K562 (cell line): ENCODE data around the gene SP4. TPM values are rescaled to one million over a fixed set of nuclear protein-coding genes. Genes with fewer than 3 reads are reported as not detected.
A peak's percentile ranks its signal among the peaks of the same experiment; 100 is the strongest.

ENCODE experiments used
- CTCF ChIP-seq, 3 experiments: IDR thresholded peaks in 2 of 3; conservative IDR thresholded peaks in 1 of 3; 2 replicates each; pipeline ENCODE4 v1.5.1; 2011 to 2012; ENCODE audit warnings: low read length in 3 of 3, mild to moderate bottlenecking in 3 of 3, control low read depth in 2 of 3, improper control_type of control experiment in 1 of 3, inconsistent platforms in 1 of 3, low read depth in 1 of 3, mixed read lengths in 1 of 3, moderate library complexity in 1 of 3; ENCODE audit not compliant: insufficient read depth in 2 of 3
- DACH1 ChIP-seq: fragments of 450-650 bp; IDR thresholded peaks from 2 replicates; pipeline ENCODE4 v1.6.1; 2018; ENCODE audit not compliant: partially characterized antibody
- E2F1 ChIP-seq: sonication (generic); formaldehyde crosslinking; IDR thresholded peaks from 2 replicates; pipeline ENCODE4 v1.8.1; 2023; ENCODE audit warnings: mild to moderate bottlenecking, missing genetic modification reagents, moderate library complexity
- E2F8 ChIP-seq: fragments of 450-650 bp; IDR thresholded peaks from 2 replicates; pipeline ENCODE4 v1.7.1; 2018; ENCODE audit warnings: mild to moderate bottlenecking, low read depth; ENCODE audit not compliant: partially characterized antibody
- HDAC3 ChIP-seq: fragments of 450-650 bp; IDR thresholded peaks from 2 replicates; pipeline ENCODE4 v1.6.1; 2018; ENCODE audit warnings: borderline replicate concordance, mild to moderate bottlenecking, moderate library complexity; ENCODE audit not compliant: partially characterized antibody
- HDAC8 ChIP-seq: fragments of 450-650 bp; IDR thresholded peaks from 2 replicates; pipeline ENCODE4 v1.6.1; 2016; ENCODE audit warnings: mild to moderate bottlenecking, missing genetic modification characterization, moderate library complexity, missing compliant biosample characterization
- HMGN3 ChIP-seq: IDR thresholded peaks from 2 replicates; pipeline ENCODE4 v1.6.1; 2011; ENCODE audit warnings: borderline replicate concordance, low read depth, mild to moderate bottlenecking, mixed read lengths, low read length; ENCODE audit not compliant: insufficient read length; ENCODE audit errors: extremely low read depth
- NCOR1 ChIP-seq: fragments of 450-650 bp; IDR thresholded peaks from 2 replicates; pipeline ENCODE4 v1.6.1; 2016; ENCODE audit warnings: mild to moderate bottlenecking, moderate library complexity
- NUFIP1 ChIP-seq: fragments of 450-650 bp; IDR thresholded peaks from 2 replicates; pipeline ENCODE4 v1.6.1; 2018; ENCODE audit not compliant: partially characterized antibody
- PHF20 ChIP-seq: fragments of 450-650 bp; IDR thresholded peaks from 2 replicates; pipeline ENCODE4 v1.6.1; 2018; ENCODE audit not compliant: partially characterized antibody
- PHTF2 ChIP-seq: fragments of 250-450 bp; sonication (Bioruptor Pico); IDR thresholded peaks from 2 replicates; pipeline ENCODE4 v1.5.0; 2021; ENCODE audit warnings: mild to moderate bottlenecking
- POLR2AphosphoS2 ChIP-seq: IDR thresholded peaks from 2 replicates; pipeline ENCODE4 v1.6.1; 2012; ENCODE audit warnings: low read length, improper control_type of control experiment
- RAD21 ChIP-seq, 2 experiments: fragments of 250-450 bp in 1 of 2; fragments of 450-650 bp in 1 of 2; sonication (Bioruptor Pico) in 1 of 2; formaldehyde crosslinking in 1 of 2; IDR thresholded peaks in 1 of 2; conservative IDR thresholded peaks in 1 of 2; 2 replicates each; pipeline versions ENCODE4 v1.4.0 to v1.8.0; 2020 to 2022; ENCODE audit warnings: mild to moderate bottlenecking in 2 of 2, moderate library complexity in 1 of 2
- RB1 ChIP-seq: fragments of 450-650 bp; IDR thresholded peaks from 2 replicates; pipeline ENCODE4 v1.6.1; 2017; ENCODE audit warnings: low read depth, mild to moderate bottlenecking
- RBM25 ChIP-seq: fragments of 200-400 bp; formaldehyde crosslinking; IDR thresholded peaks from 2 replicates; pipeline ENCODE4 v1.6.1; 2018; ENCODE audit warnings: low read length, low read depth, moderate library complexity; ENCODE audit not compliant: severe bottlenecking
- RNF2 ChIP-seq: sonication (generic); IDR thresholded peaks from 2 replicates; pipeline ENCODE4 v1.6.1; 2016
- SMAD4 ChIP-seq: fragments of 250-450 bp; sonication (Bioruptor Pico); conservative IDR thresholded peaks from 2 replicates; pipeline ENCODE4 v1.8.0; 2021; ENCODE audit warnings: inconsistent platforms, mild to moderate bottlenecking, moderate library complexity
- ZFPM2 ChIP-seq: fragments of 250-450 bp; sonication (Bioruptor Pico); IDR thresholded peaks from 2 replicates; pipeline ENCODE4 v1.5.1; 2022; ENCODE audit warnings: mild to moderate bottlenecking
- ZNF444 ChIP-seq: fragments of 250-450 bp; sonication (Bioruptor Pico); IDR thresholded peaks from 2 replicates; pipeline ENCODE4 v1.4.0; 2020; ENCODE audit warnings: mild to moderate bottlenecking, moderate library complexity
- polyA plus RNA-seq, 8 experiments: library from polyadenylated mRNA; depleted of rRNA in 4 of 8; stranded (reverse) in 5 of 8; unstranded in 3 of 8; fragments of >200 nt; fragmentation: Nextera tagmentation in 2 of 8; fragmentation: Illumina TruSeq in 1 of 8; extraction: Ambion mirVana in 2 of 8; extraction: Trizol in 1 of 8; gene quantifications; 2 replicates each; pipeline versions ENCODE4 v1.2.1 to v1.2.3, GENCODE V29; 2011 to 2014; ENCODE audit warnings: inconsistent platforms in 1 of 8, missing spikeins in 1 of 8
- total RNA-seq, 7 experiments: library from RNA; depleted of rRNA in 6 of 7; stranded (reverse); fragments of >200 nt in 6 of 7; fragmentation: Illumina TruSeq in 2 of 7; extraction: Trizol in 2 of 7; gene quantifications; 2 replicates each; pipeline versions ENCODE4 v1.2.1 to v1.2.3, GENCODE V29; 2011 to 2021; ENCODE audit warnings: low replicate concordance in 1 of 7

Gene SP4
- total and polyA plus RNA-seq, 9 of the 15 experiments (the other 6 are each of a cell fraction or from before 2014, with no cell fraction given): 2.4 to 9.4 (median 4.5) TPM

- no peak for TF ChIP-seq RBM25
- no peak for TF ChIP-seq NUFIP1
- TF ChIP-seq ZFPM2 (CRISPR knock-in tag): no peak
- no peak for TF ChIP-seq CTCF (IDR thresholded peaks at IDR 0.05 in 2 of 3, conservative IDR thresholded peaks at IDR 0.05 in 1 of 3; ENCODE audit: insufficient read depth in 2 of 3, low read depth in 1 of 3, low read length in 3 of 3)
- no peak for TF ChIP-seq PHF20
- TF ChIP-seq NCOR1: no peak
- no peak for TF ChIP-seq E2F8
- TF ChIP-seq POLR2AphosphoS2: no peak
- TF ChIP-seq HMGN3: no peak
- 0 out of 2 replicates have a peak, but pooled peaks have one; percentile 37 for TF ChIP-seq RNF2
- no peak for TF ChIP-seq HDAC3
- no peak for TF ChIP-seq DACH1
- no peak for TF ChIP-seq ZNF444 (CRISPR knock-in tag)
- TF ChIP-seq RB1: no peak
- no peak for TF ChIP-seq PHTF2
- no peak for TF ChIP-seq E2F1 (CRISPR knock-in tag)
- TF ChIP-seq HDAC8 (tag): no peak
- no peak for TF ChIP-seq SMAD4 (CRISPR knock-in tag)
- no peak for TF ChIP-seq RAD21 (CRISPR knock-in tag; conservative IDR thresholded peaks at IDR 0.05 in 1 of 2, IDR thresholded peaks at IDR 0.05 in 1 of 2)
These were observed 1.3 kb upstream of the SP4 start (continued) for GRCh38 chr7:21426286-21427181.
